GM19239 (cell line): ENCODE results near the gene GLIS2.

ENCODE experiments used
- DNase-seq: peaks from one replicate; pipeline ENCODE4 v3.0.0; 2011; ENCODE audit warnings: low spot score; ENCODE audit not compliant: insufficient read length
- FAIRE-seq: peaks from 2 replicates; lab custom pipeline; 2011; peaks lifted over from hg19 to GRCh38; lab: Jason Lieb, UNC

Gene GLIS2

GRCh38 chr16:4318967-4319366 is 3.1 kb downstream of the GLIS2 start:
- FAIRE-seq = no peak

GRCh38 chr16:4319454-4320421 is 3.9 kb downstream of the GLIS2 start:
- FAIRE-seq (peak; percentile 48), DNase-seq (peak; percentile 77)

More at GRCh38 chr16:4318967-4319366, 3.1 kb downstream of the GLIS2 start:
- no peak for DNase-seq

GRCh38 chr16:4320571-4321137 is 4.8 kb downstream of the GLIS2 start:
- FAIRE-seq = no peak

DNA sequence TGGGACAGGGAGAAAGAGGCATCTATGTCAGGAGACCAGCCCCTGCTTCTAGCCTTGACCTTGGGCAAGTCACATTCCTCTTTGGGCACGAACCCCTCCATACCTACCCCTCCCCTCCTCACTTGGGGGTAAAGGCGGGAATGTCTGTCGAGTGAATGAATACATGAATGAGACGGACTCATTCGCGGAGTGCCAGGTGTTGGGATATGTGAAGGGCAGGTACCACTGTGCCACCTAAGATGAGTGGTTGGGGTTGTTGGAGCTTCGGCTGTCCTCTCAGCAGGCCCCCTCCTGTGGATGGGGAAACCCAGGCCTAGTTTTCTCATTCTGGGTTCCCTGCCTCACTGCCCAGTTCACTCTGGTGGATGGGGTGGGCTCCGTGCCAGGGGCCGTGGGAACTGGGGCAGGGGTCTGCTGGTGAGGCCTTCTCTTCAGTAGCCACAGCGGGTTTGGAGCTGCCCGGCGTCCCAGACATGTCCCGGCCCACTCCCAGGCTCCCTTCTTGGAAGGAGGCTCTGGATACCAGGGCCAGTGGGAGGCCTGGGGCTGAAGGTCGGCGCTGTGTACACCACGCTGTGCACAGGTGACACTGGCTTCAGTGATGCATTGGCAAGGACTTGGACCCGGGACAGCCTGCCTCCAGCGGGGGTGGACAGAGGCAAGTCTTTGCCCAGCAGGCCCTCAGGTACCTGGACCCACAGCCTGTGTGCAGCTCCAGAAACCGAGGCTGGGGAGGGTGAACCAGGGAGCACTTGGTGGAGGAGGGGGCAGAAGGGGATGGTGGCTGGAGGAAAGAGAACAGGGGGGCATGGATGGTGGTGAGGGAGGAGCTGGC is 5.6 kb downstream of the GLIS2 start:
- DNase-seq = no peak
- no peak for FAIRE-seq

More at GRCh38 chr16:4320571-4321137, 4.8 kb downstream of the GLIS2 start:
- DNase-seq = no peak

DNA sequence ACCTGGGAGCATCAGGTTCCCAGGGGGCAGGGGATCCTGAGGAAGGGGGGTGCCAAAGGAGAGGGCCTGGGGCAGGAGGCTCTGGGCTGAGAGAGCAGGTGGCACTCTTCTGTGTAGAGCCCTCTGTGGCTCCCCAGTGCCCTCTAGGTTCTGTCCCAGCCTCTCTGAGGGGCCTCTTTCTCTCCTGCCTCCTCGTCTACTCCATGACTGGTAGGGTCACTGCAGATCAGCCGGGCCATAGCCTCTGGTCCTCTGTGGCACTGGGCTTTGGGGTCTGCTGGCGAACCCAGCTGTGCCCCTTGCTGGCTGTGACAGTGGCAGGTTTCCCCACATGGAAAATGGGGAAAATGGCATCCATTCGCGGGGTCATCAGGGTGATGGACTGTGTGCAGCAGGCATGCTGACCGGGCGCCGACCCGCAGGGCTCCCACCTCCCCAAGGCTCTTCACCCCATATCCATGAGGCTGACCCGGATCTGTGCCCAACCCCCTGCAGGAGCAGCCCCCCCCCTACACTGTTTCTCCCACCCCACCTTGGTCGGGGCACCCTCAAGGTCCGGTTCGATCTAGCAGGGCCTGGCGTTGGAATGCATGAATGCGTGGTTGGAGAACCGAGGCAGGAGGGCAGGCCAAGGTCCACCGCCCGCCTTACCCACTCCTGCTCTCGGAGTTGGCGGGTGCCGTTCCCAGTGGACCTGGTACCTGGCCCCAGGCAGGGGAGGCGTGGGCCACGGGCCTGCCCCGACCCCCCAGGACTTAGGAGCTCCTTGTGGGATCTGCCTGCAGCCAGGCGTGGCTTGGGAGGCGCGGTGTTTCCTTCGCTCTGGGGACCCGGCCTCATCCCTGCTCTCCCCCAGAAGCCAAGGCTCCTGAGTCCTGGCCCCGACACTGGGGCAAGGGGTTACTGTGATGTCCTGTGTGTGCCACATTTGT is 6.5 kb downstream of the GLIS2 start:
- DNase-seq (no peak), FAIRE-seq (no peak)

GRCh38 chr16:4323071-4323844 is 7.4 kb downstream of the GLIS2 start:
- FAIRE-seq (no peak), DNase-seq (no peak)

DNA sequence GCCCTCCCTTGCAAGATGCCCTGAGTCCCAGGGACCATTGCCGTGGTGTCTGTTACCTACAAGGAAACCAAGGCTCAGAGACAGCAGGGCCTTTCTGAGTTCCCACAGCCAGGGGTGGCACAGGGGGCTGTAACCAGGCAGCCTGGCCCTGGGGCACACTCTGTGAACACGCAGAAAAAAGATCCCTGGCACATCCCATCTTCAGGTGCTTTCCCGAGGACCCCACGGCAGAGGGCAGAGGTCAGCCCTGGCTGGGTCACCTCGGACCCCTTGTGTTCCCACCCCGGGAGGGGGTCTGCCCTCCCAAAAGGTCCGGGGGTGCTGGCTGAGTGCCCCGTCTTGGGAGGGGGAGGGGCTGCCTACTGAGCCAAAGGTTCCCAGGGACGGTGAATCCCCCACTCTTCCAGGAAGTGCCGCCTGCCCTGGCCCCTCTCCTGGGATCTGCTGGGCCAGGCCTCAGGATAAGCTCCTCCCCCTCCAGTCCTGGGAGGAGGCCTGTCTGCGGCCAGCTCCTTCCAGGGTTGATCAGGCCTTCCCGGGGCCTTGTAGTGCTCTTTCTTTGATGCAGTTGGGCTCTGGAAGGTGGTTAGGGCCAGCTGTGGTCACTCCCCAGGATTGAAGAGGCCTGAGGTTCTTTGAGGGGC is 8.1 kb downstream of the GLIS2 start:
- no peak for FAIRE-seq
- no peak for DNase-seq

- DNase-seq (no peak), FAIRE-seq (no peak)
Observed at GRCh38 chr16:4324492-4325252, 8.8 kb downstream of the GLIS2 start.

DNA sequence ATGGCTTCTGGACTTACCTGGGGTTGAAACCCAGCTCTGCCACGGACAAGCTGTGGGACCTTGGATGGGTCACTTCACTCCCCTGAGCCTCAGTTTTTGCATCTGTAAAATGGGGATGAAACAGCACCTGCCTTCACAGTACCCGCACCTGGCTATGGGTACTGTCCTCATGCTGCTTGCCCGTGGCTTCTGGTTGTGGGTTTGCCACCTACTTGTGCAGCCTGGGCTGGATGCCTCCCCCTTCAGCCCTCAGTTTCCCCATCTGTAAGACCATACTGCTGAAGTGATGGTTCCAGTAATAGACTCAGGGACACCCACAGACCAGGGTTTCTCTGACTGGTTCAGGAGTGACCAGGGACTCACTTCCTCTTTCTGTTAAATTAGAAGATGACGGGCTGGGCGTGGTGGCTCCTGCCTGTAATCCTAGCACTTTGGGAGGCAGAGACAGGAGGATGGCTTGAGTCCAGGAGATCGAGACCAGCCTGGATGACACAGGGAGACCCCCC is 9.4 kb downstream of the GLIS2 start:
- no peak for FAIRE-seq
- no peak for DNase-seq

DNA sequence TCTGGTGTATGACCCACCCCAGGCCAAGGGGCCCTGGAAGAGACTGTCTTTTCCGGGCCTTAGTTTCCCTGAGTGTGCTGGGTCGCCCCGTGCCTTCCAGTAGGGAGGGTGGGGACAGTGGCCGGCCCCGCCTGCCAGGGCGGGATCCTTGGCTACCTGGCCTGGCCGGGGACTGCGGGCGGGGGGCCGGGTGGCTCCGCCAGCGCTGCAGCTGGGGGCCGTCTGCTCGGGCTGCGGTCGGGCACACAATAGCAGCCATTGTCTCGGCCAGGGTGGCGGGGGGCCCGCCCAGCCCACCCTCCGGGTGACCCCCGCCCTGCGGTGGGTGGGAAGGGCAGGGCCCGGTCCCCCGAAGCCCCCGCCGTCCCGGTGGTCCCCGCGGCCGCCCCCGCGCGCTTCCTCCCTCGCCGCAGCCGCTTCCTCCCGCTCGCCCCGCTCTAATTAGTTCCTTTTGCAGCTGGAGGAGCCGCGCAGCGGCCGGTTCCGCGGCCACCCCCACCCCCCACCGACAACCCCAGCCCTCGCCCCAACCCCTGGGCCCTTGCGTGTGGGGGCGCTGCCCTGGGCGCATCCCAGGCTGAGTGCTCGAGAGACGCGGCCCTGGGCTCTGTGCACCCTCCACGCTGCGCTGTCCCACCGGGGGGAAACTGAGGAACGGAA is 11.6 kb downstream of the GLIS2 start:
- no peak for FAIRE-seq
- no peak for DNase-seq

- no peak for FAIRE-seq
- no peak for DNase-seq
Observed at GRCh38 chr16:4328046-4328781, 12.3 kb downstream of the GLIS2 start.

DNA sequence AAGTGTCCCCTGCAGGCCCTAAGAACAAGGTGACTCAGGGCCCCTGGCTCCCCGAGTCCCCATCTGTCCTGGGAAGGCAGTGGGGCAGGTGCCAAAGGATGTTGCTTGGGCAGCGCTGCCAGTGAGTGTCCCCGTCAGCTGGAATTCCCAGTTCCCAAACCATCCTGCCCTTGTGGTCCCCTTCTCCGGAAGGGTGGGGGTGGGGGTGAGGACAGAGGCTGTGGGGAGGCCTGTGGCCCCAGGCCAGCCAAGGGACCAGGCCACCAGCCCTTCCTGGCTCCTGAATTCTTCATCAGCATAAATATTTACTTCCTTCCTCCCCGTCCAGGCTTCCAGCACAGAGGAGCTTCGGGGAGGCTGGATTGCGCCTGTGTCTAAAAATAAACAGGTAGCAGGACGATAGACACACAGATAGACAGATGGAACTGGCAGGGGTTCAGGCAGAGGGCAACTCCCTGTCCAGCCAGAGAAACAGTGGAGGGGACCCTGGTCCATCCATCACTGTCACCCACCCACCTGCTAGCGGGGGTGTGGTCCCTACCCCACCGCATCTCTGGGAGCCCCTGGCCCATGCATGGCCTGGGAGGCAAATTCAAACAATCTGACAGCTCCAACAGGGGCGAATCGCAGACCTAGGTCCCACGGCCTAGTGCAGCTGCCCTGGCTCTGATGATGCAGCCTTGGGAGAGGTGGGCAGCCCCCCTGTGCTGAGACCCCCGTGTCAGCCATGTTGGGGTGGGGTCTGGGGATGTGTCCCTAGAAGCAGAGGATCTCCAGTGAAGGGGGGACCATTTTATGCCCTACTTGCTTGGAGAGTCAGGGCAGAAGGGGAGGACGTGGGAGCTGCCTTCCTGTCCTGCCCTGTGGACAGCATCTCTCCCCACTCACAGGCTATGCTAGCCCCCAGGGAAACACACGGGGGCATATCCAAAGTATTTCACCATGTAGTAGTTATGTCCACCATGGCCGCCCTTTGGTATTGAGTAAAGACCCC is 13.2 kb downstream of the GLIS2 start:
- no peak for DNase-seq
- no peak for FAIRE-seq

GRCh38 chr16:4330277-4330874 is 14.5 kb downstream of the GLIS2 start:
- DNase-seq (peak; percentile 96), FAIRE-seq (peak; percentile 83)

GRCh38 chr16:4332083-4332482 is 16.2 kb downstream of the GLIS2 start:
- DNase-seq (no peak), FAIRE-seq (no peak)
